BE2C (cell line): ENCODE measurements around the gene SCAND1.
"Not testable (repeated sequence)": the region's sequence is repeated elsewhere in the genome, so short reads cannot be mapped to it uniquely, and the experiment has no call there.

Experiments used
- DNase-seq: peaks from one replicate; pipeline ENCODE4 v3.0.0-alpha.2; 2020
- H3K27me3 ChIP-seq: fragments of 250-450 bp; sonication (Bioruptor Pico); 2 replicates; pipeline ENCODE4 v1.5.1; 2020; ENCODE audit warnings: mild to moderate bottlenecking
- H3K36me3 ChIP-seq: fragments of 250-450 bp; sonication (Bioruptor Pico); 2 replicates; pipeline ENCODE4 v1.5.1; 2020; ENCODE audit warnings: mild to moderate bottlenecking
- H3K4me1 ChIP-seq: fragments of 250-450 bp; sonication (Bioruptor Pico); 2 replicates; pipeline ENCODE4 v1.5.1; 2020
- H3K4me3 ChIP-seq: 2 replicates; pipeline ENCODE4 v1.5.1; 2011; ENCODE audit warnings: low read depth, low read length
- H3K9me3 ChIP-seq: fragments of 250-450 bp; sonication (Bioruptor Pico); 2 replicates; pipeline ENCODE4 v1.5.1; 2020
- CTCF ChIP-seq: IDR thresholded peaks from 2 replicates; pipeline ENCODE4 v1.5.1; 2012; ENCODE audit warnings: mild to moderate bottlenecking, low read depth, low read length

Gene SCAND1

GRCh38 chr20:35967979-35968640, 13.8 kb upstream of the SCAND1 start, which contains the start of gene CNBD2:
CNBD2 (plus strand) TSS chr20:35968590; CDS start chr20:35968763, 173 bp downstream.
- Histone ChIP-seq H3K4me3 (no peak within 1 kb of the TSS), H3K27me3 (no peaks in the 10 kb centered on the region), H3K36me3 (no peaks in the 10 kb centered on the region), H3K4me1 (no peaks in the 10 kb centered on the region), H3K9me3 (no peaks in the 10 kb centered on the region)
- no peak for TF ChIP-seq CTCF
- DNase-seq, result no peak

GRCh38 chr20:35963878-35964277, 9.6 kb upstream of the SCAND1 start:
- Histone ChIP-seq H3K4me3 (no peak overlapping the region), H3K4me1 (no peaks in the 10 kb centered on the region), H3K9me3 (no peaks in the 10 kb centered on the region), H3K27me3 (no peaks in the 10 kb centered on the region), H3K36me3 (no peaks in the 10 kb centered on the region)
- no peak for TF ChIP-seq CTCF
- DNase-seq, result no peak

GRCh38 chr20:35959291-35959690, 5.0 kb upstream of the SCAND1 start:
- not testable (repeated sequence) for DNase-seq, H3K27me3 ChIP-seq, H3K9me3 ChIP-seq, H3K4me3 ChIP-seq, H3K4me1 ChIP-seq, H3K36me3 ChIP-seq

DNA sequence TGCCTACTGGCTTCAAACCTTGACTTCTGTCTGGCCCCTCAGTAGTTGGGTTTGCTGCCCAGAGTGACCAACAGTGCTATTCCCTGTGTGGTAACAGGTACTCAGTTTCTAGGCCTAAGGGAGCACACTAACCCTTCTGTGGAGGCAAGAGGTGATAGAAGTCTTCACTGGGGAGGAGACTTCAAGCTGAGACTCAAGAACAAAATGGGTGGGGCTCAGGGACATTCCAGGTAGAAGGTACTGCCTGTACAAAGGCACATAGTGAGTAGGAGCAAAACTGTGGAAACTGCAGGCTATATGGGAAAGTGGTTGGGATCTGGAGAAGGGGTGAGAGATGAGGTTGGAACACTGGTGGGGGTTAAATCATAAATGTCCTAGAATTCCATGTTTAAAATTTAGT, 2.3 kb upstream of the SCAND1 start:
- Histone ChIP-seq H3K27me3 (no peaks in the 10 kb centered on the region), H3K4me1 (no peaks in the 10 kb centered on the region), H3K36me3 (peaks cover 7% of the 10 kb centered on the region), H3K4me3 (no peak overlapping the region), H3K9me3 (no peaks in the 10 kb centered on the region)
- no peak for DNase-seq
- no peak for TF ChIP-seq CTCF

GRCh38 chr20:35954907-35955251, 577 bp upstream of the SCAND1 start:
- Histone ChIP-seq H3K9me3 (no peaks in the 10 kb centered on the region), H3K36me3 (peaks cover 7% of the 10 kb centered on the region), H3K4me1 (no peaks in the 10 kb centered on the region), H3K27me3 (no peaks in the 10 kb centered on the region), H3K4me3 (peak overlapping the region; percentile 96)
- no peak for TF ChIP-seq CTCF
- no peak for DNase-seq

GRCh38 chr20:35953387-35954199, 709 bp downstream of the SCAND1 start:
- no peak for TF ChIP-seq CTCF

More at GRCh38 chr20:35953387-35954199, 709 bp downstream of the SCAND1 start:
- DNase-seq, result peak; percentile 56
- peak overlapping the region; percentile 96 for H3K4me3 ChIP-seq
- H3K27me3 ChIP-seq, result no peaks in the 10 kb centered on the region
- H3K4me1 ChIP-seq, result no peaks in the 10 kb centered on the region
- no peaks in the 10 kb centered on the region for H3K9me3 ChIP-seq
- peaks cover 8% of the 10 kb centered on the region for H3K36me3 ChIP-seq
